Fibroblast of skin of right biceps (primary cell): ENCODE results near the gene LMOD3.

ENCODE experiments used
- DNase-seq: peaks from one replicate; pipeline ENCODE4 v3.0.0-alpha.2; 2013

Gene LMOD3

GRCh38 chr3:69122403-69122802 is at the start of gene LMOD3:
LMOD3 (minus strand) TSS chr3:69122595; CDS start chr3:69122386, 209 bp downstream.
- DNase-seq, result no peak

DNA sequence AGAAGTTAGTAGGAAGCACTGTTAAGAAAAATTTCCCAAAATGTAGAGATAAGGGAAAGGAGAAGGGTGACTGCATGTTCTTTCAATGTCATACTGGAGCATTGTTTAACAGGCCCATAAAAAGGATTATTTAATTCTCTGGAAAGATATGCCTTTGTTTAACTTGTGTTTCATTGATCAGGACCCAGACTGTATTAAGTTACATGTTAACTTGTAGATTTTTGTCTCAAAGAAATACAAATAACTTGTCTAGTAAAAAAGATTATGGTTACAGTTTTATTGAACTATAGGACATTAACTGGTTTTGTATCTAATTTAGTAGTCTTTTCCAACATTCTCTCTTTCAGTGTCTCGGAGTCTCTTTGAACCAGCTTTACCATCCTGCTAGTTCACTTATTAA is 49.7 kb upstream of the LMOD3 start:
- no peak for DNase-seq

DNA sequence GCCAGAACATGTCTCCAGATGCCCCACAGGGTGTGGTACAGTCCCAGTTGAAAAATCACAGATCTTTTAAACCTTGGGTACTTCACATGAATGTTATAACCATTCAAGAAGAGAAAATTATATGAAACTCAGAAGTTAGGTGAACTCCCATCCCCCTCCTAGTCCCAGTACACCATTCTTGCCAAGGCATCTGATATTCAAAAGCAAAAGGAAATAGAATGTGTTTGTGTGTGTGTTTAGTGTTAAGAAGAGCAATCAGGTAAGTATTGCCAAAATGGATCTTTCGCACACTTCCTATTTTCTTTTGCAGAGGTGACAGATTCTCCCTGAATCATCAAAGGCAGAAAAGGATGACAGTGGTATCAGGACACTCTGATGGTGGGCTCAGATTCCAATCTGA is 44.1 kb upstream of the LMOD3 start:
- DNase-seq, result no peak

GRCh38 chr3:69165744-69166143 is 43.3 kb upstream of the LMOD3 start:
- no peak for DNase-seq

DNA sequence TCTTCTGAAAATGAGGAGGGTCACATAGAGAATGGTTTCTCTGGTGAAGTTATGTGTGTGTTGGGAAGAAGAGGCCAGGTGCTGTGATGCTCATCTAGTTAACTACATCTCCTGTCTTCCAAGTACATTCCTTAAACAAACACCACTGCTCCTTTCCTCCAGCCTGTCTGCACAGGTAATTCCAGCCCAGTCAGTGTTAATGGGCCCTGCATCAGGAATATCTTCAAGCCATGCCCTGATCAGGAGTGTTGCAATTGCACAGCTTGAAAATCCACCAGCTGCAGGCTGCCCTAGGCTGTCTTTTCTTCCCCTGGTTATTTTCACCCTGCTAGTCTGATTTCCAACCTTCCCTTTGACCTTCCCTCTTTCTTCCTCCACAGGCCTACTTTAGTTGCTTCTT is 41.9 kb upstream of the LMOD3 start:
- no peak for DNase-seq

DNA sequence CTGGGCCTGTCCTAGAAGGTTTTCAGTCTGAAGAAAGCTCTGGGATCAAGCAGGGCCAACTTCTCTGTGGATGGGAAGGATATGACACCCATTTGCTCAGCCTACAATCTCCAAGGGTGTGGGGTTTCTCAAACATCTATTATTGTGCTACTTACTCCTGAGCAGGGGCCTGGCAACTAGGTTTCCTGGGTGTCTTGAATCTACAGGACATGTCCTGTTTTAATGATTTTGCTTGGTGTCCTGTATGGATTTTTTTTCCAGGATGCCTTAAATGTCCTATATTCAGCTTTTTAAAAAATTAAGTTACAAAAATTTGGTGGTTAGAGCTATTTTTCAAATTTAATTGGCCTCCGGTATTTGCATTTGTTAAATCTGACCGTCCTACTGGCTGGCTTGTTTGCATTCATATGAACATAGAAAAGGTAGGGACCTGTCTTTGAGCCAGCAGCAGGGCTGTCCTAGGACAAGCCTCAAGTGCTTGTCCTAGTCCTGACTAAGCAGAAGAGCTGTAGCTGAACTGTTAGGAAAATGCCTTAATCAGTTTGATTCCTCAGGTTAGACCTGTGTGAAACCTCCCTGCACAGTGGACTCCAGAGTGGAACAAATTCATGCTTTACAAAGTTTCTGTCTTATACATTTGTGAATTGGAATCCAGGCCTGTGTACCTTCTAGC is 40.0 kb upstream of the LMOD3 start:
- DNase-seq, result no peak

GRCh38 chr3:69161587-69162307 is 39.4 kb upstream of the LMOD3 start:
- DNase-seq, result peak; percentile 46

DNA sequence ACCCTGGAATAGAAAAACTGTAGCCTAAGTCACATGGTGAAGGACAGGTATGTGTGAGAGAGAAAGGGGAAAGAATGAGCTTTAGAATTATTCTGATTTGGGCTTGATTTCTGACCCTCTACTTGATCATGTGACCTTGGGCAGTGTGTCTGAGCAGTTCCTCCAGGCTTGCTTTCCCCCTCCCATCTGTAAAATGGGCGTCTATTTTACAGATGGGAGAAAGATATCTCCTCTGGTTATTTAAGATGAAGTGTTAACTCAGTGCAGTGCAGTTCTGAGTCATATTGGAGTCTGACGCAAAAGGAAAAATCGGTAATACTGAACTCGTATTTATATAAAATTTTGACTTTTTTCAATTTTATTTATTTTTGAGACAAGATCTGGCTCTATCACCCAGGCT is 38.1 kb upstream of the LMOD3 start:
- no peak for DNase-seq

DNA sequence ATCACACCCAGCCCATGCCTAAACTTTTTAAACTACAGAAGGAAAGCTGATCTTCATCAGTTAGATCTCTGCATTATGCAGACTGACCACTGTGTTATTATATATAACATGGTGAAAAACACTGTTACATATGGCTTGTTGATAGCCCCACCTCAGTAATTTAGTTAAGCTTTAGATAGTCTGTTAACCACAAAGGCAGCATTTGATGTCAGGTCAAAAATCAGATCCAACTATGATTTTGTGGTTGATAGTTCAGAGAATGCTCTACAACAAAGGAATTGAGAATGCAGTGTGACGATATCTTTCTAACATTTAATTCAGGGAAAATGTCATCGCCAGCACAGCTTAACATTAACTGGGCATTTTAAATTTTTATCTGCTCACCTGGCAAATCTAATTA is 37.7 kb upstream of the LMOD3 start:
- no peak for DNase-seq

GRCh38 chr3:69149586-69149985 is 27.2 kb upstream of the LMOD3 start:
- no peak for DNase-seq

DNA sequence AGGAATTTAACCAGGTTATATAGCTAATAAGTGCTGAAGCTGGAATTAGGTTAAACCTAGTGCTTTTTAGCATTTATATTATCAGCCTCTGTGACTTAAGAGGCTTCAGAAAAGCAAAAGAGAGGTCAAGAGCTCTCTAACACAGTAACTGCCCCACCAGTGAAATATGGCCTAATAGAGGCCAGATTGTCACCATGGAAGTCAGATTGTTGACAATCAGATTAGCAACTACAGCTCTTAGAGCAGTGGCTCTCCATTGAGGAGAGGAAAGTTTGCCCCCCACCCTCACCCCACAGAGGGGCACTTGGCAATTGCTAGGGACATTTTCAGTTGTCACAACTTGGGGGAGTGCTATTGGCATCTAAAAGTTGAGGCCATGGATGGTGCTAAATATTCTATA is 23.3 kb upstream of the LMOD3 start:
- DNase-seq, result no peak

GRCh38 chr3:69144631-69145245 is 22.3 kb upstream of the LMOD3 start:
- DNase-seq, result no peak

- peak; percentile 53 for DNase-seq
Measured at GRCh38 chr3:69143612-69144011, 21.2 kb upstream of the LMOD3 start.

GRCh38 chr3:69142797-69143454 is 20.5 kb upstream of the LMOD3 start:
- DNase-seq, result no peak

- DNase-seq, result peak; percentile 12
Measured at GRCh38 chr3:69142090-69142489, 19.7 kb upstream of the LMOD3 start.

DNA sequence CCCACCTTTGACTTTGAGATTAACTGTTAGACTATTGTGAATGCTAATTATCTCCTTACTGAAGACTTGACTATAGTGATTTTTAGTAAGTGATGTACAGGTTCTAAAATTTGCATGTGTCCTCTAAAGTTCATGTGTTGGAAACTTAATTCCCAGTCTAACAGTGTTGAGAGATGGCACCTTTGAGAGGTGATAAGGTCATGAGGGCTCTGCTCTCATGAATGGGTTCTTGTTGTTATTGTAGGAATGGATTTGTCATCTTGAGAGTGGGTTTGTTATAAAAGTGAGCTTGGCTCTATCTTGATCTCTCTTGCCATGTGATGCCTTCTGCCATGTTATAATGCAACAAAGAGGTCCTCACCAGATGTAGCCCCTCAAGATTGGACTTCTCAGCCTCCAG is 18.9 kb upstream of the LMOD3 start:
- no peak for DNase-seq

DNA sequence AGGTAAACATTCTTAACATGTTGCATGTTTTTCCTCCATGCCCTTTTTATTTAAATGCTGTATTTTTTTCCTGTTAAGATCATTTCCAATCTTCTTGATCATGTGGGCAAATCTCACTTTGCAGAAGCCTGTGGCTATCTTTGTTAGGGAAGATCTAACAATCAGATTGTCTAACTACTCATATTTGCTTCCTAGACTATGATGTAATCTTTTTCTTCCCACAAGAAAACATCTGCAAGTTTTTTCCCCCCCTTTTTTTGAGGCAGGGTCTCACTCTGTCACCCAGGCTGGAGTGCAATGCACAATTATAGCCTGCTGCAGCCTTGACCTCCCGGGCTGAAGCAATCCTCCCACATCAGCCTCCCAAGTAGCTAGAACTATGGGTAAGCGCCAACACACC is 15.0 kb upstream of the LMOD3 start:
- DNase-seq, result no peak

DNA sequence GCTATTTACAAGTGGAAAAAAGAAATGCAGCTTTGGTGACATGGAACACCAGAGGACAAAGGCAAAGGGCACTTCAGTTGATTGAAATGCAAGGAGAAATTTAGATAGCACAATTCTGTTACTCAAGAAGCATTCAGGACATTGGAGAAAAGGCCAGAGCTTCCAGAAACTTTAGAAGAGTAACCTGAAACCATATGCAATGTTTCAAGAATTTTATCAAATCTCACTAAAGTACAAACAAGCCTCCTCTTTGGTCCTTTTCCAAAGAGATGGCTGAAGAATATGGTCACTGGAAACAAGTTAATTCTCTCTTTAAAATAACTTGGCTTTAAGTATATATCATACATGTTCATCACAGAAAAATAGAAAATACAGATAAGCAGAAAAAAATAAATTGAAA is 14.6 kb upstream of the LMOD3 start:
- DNase-seq, result no peak

GRCh38 chr3:69130689-69131088 is 8.3 kb upstream of the LMOD3 start:
- no peak for DNase-seq

GRCh38 chr3:69129531-69129930 is 7.1 kb upstream of the LMOD3 start:
- peak; percentile 15 for DNase-seq

DNA sequence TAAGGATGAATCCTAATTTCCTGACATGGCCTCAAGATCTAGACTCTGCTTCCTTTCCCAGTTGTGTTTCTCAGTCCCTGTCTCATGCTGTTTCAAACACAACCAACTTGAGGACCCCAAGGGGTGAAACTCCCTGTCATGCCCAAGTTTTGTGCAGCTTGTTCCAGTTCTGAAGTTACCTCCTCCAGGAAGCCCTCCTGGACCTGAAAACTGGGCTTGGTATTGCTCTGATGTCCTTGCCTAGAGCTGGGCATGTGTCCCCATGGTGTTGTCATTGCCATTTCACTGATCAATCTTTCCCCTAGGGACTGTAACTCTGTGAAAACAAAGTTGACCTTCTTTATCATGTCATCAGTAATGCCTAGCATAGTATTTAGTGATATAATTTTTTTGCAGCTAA is 6.1 kb upstream of the LMOD3 start:
- no peak for DNase-seq

DNA sequence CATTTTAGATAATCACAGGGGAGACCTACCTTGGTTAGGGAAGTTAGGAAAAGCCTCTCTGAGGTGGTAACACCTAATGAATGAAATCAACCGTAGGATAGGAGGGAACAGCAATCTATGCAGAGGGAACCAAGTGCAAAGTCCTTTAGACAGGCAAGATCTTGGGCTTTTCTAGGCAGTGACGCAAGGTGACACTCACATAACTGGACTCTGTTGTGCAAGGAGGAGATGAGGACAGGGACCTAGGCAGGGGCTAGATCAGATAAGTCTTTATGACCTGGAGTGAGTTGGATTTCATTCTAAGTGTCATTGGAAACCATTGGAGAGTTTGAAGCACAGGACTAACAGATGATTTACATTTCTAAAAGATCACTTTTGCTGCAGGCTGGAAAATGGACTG is 4.6 kb upstream of the LMOD3 start:
- no peak for DNase-seq

GRCh38 chr3:69126216-69126615 is 3.8 kb upstream of the LMOD3 start:
- DNase-seq, result no peak

- DNase-seq, result no peak
Measured at GRCh38 chr3:69121950-69122349, 445 bp downstream of the LMOD3 start.
